ENCODE results near the gene CRIP1. TPM values are rescaled to one million over a fixed set of nuclear protein-coding genes. Genes with fewer than 3 reads are reported as not detected.

CRIP1 gene
- total RNA-seq, 4 donors from 2014 or later: 11.2 to 57.9 (median 34.2) TPM

- WGBS, 2 donors (ENCODE audit: low coverage in 1 of 2): no CpG with 5 or more reads among the region's 22 CpGs
- H3K36me3 ChIP-seq: peaks cover 0 to 88% of the 10 kb centered on the region in 2 donors
- H3K4me1 ChIP-seq: no peaks in the 10 kb centered on the region
- H3K9me3 ChIP-seq: no peaks in the 10 kb centered on the region
- ATAC-seq: no peak
- H3K27me3 ChIP-seq: no peaks in the 10 kb centered on the region
- no peak overlapping the region for H3K4me3 ChIP-seq
- H3K27ac ChIP-seq: no peak overlapping the region
- no peak for TF ChIP-seq POLR2A (IDR thresholded peaks at IDR 0.05)
- TF ChIP-seq POLR2AphosphoS5 (IDR thresholded peaks at IDR 0.05): no peak
- no peak for TF ChIP-seq EP300 (IDR thresholded peaks at IDR 0.05)
- TF ChIP-seq CTCF (IDR thresholded peaks at IDR 0.05): no peak
Measured at GRCh38 chr14:105455766-105456660, 30.7 kb upstream of the CRIP1 start.

- H3K4me1 ChIP-seq: no peaks in the 10 kb centered on the region
- no peak for ATAC-seq
- TF ChIP-seq POLR2AphosphoS5 (IDR thresholded peaks at IDR 0.05) (no peak), CTCF (IDR thresholded peaks at IDR 0.05) (no peak), POLR2A (IDR thresholded peaks at IDR 0.05) (no peak), EP300 (IDR thresholded peaks at IDR 0.05) (no peak)
Measured at GRCh38 chr14:105456736-105457617, 29.7 kb upstream of the CRIP1 start.

GRCh38 chr14:105458010-105458409, 28.7 kb upstream of the CRIP1 start:
- H3K36me3 ChIP-seq: peaks cover 0 to 89% of the 10 kb centered on the region in 2 donors
- H3K4me1 ChIP-seq: no peaks in the 10 kb centered on the region
- 94% methylated on average over 3 of the region's 18 CpGs; no CpG with 5 or more reads in 1 of the 2 donors for WGBS, 2 donors (ENCODE audit: low coverage in 1 of 2)

More at GRCh38 chr14:105456736-105457617, 29.7 kb upstream of the CRIP1 start:
- WGBS, 2 donors (ENCODE audit: low coverage in 1 of 2): no CpG with 5 or more reads among the region's 22 CpGs
- H3K36me3 ChIP-seq: peaks cover 0 to 89% of the 10 kb centered on the region in 2 donors
- no peak overlapping the region for H3K27ac ChIP-seq
- no peaks in the 10 kb centered on the region for H3K27me3 ChIP-seq
- no peak overlapping the region for H3K4me3 ChIP-seq
- no peaks in the 10 kb centered on the region for H3K9me3 ChIP-seq

GRCh38 chr14:105458571-105458970, 28.1 kb upstream of the CRIP1 start:
- no CpG with 5 or more reads among the region's 14 CpGs for WGBS, 2 donors (ENCODE audit: low coverage in 1 of 2)
- Histone ChIP-seq H3K27me3 (no peaks in the 10 kb centered on the region), H3K27ac (no peak overlapping the region), H3K4me1 (no peaks in the 10 kb centered on the region), H3K9me3 (no peaks in the 10 kb centered on the region), H3K36me3 (peaks cover 0 to 89% of the 10 kb centered on the region in 2 donors), H3K4me3 (no peak overlapping the region)
- ATAC-seq: no peak
- TF ChIP-seq EP300 (IDR thresholded peaks at IDR 0.05) (no peak), POLR2AphosphoS5 (IDR thresholded peaks at IDR 0.05) (no peak), POLR2A (IDR thresholded peaks at IDR 0.05) (no peak), CTCF (IDR thresholded peaks at IDR 0.05) (no peak)

More at GRCh38 chr14:105458010-105458409, 28.7 kb upstream of the CRIP1 start:
- TF ChIP-seq POLR2A (IDR thresholded peaks at IDR 0.05) (no peak), EP300 (IDR thresholded peaks at IDR 0.05) (no peak), CTCF (IDR thresholded peaks at IDR 0.05) (no peak), POLR2AphosphoS5 (IDR thresholded peaks at IDR 0.05) (no peak)
- Histone ChIP-seq H3K27me3 (no peaks in the 10 kb centered on the region), H3K27ac (no peak overlapping the region), H3K4me3 (no peak overlapping the region), H3K9me3 (no peaks in the 10 kb centered on the region)
- ATAC-seq: no peak
